Measurements from ENCODE around the gene TNPO1. TPM values are rescaled to one million over a fixed set of nuclear protein-coding genes. Genes with fewer than 3 reads are reported as not detected.

The TNPO1 gene
- total and polyA plus RNA-seq, 2 of the 13 experiments (the other 11 are each of a cell fraction or from before 2014, with no cell fraction given), result 26.7 to 123 TPM

- no peaks in the 10 kb centered on the region for H3K9me3 ChIP-seq (ENCODE audit: low read length)
- H3K4me1 ChIP-seq (ENCODE audit: insufficient read depth, low read length), result peaks cover 32% of the 10 kb centered on the region
- H3K4me2 ChIP-seq (ENCODE audit: low read depth, low read length), result no peak overlapping the region
- no peak overlapping the region for H3K4me3 ChIP-seq (replicated peaks in 1 of 3; ENCODE audit: insufficient read depth in 1 of 3, low read depth in 2 of 3, low read length in 3 of 3)
- no peak for DNase-seq (ENCODE audit: low spot score)
- no peaks in the 10 kb centered on the region for H3K79me2 ChIP-seq (ENCODE audit: insufficient read depth, low read length)
- no peak overlapping the region for H3K27ac ChIP-seq (ENCODE audit: extremely low read length, insufficient read depth, low read length)
- H4K20me1 ChIP-seq (ENCODE audit: insufficient read depth, low read length), result no peaks in the 10 kb centered on the region
- H3K9ac ChIP-seq (ENCODE audit: insufficient read depth, low read depth, low read length), result no peak overlapping the region
- no peak overlapping the region for H2AFZ ChIP-seq (ENCODE audit: low read length)
- WGBS (ENCODE audit: low lambda C conversion rate), result 16% methylated on average over 4 of the region's 4 CpGs
- no peak for ATAC-seq
- BruUV-seq (replicated peaks), result no TSS peak
- ChIA-PET POLR2A (no interaction called here), CTCF (ENCODE audit: low intra/inter-chr PET ratio, low total read pairs) (no interaction called here)
- FAIRE-seq, result no peak
- no peaks in the 10 kb centered on the region for H3K36me3 ChIP-seq (replicated peaks in 1 of 2; ENCODE audit: control insufficient read depth in 1 of 2, insufficient read depth in 2 of 2, low read length in 2 of 2)
- in situ Hi-C loops (cut with HindIII; ENCODE audit: extremely low pct_ligation_motif_present, low pct_unique_long_range_greater_than_20kb) (no loop called here), intact Hi-C loops (cut with micrococcal nuclease; ENCODE audit: unreplicated experiment) (no loop called here)
- no peaks in the 10 kb centered on the region; a peak in 1 of 5 replicates for H3K27me3 ChIP-seq (ENCODE audit: control insufficient read depth in 1 of 2, insufficient read depth in 2 of 2, low read length in 2 of 2)
- peak; percentile 28 to 50 for TF ChIP-seq MAFK (conservative IDR thresholded peaks at IDR 0.05 in 1 of 2, IDR thresholded peaks at IDR 0.05 in 1 of 2; ENCODE audit: low read length in 2 of 2)
- no peak for TF ChIP-seq TCF12 (IDR thresholded peaks at IDR 0.05)
- no peak for TF ChIP-seq TCF12 (CRISPR knock-in tag; IDR thresholded peaks at IDR 0.05)
- TF ChIP-seq MAFF (IDR thresholded peaks at IDR 0.05; ENCODE audit: low read depth, low read length), result peak; percentile 58
Measured at GRCh38 chr5:72940082-72940481, 123.6 kb downstream of the TNPO1 start.

DNA sequence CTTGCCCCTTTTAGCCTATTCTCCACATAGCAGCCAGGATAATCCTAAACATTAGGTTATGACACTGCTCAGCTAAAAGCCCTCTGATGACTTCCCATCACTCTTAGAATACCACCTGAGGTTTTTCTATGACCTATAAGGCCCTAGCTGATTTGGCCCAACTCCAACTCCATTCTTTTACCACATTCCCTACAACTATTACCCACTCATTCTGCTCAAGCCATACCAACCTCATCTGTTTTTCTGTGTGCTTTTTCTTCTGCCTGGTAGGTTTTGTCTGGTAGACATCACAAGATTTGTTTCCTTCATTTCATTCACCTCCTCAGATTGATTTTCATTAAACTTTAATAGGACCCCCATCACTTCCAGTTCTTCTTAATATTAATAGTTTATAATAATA, 126.8 kb downstream of the TNPO1 start:
- H3K27ac ChIP-seq (ENCODE audit: extremely low read length, insufficient read depth, low read length), result no peak overlapping the region
- no peak overlapping the region for H2AFZ ChIP-seq (ENCODE audit: low read length)
- H3K79me2 ChIP-seq (ENCODE audit: insufficient read depth, low read length), result no peaks in the 10 kb centered on the region
- H3K4me2 ChIP-seq (ENCODE audit: low read depth, low read length), result no peak overlapping the region
- H3K9ac ChIP-seq (ENCODE audit: insufficient read depth, low read depth, low read length), result no peak overlapping the region
- ATAC-seq, result no peak
- FAIRE-seq, result no peak
- no peak overlapping the region for H3K4me3 ChIP-seq (replicated peaks in 1 of 3; ENCODE audit: insufficient read depth in 1 of 3, low read depth in 2 of 3, low read length in 3 of 3)
- no peaks in the 10 kb centered on the region for H3K9me3 ChIP-seq (ENCODE audit: low read length)
- intact Hi-C loops (cut with micrococcal nuclease; ENCODE audit: unreplicated experiment), result no loop called here
- in situ Hi-C loops (cut with HindIII; ENCODE audit: extremely low pct_ligation_motif_present, low pct_unique_long_range_greater_than_20kb), result no loop called here
- peaks cover 16% of the 10 kb centered on the region for H3K4me1 ChIP-seq (ENCODE audit: insufficient read depth, low read length)
- ChIA-PET POLR2A (no interaction called here), CTCF (ENCODE audit: low intra/inter-chr PET ratio, low total read pairs) (no interaction called here)
- no peak for DNase-seq (ENCODE audit: low spot score)
- H4K20me1 ChIP-seq (ENCODE audit: insufficient read depth, low read length), result no peaks in the 10 kb centered on the region
- no peaks in the 10 kb centered on the region for H3K27me3 ChIP-seq (ENCODE audit: control insufficient read depth in 1 of 2, insufficient read depth in 2 of 2, low read length in 2 of 2)
- no peaks in the 10 kb centered on the region for H3K36me3 ChIP-seq (replicated peaks in 1 of 2; ENCODE audit: control insufficient read depth in 1 of 2, insufficient read depth in 2 of 2, low read length in 2 of 2)
- no TSS peak for BruUV-seq (replicated peaks)
- no peak for TF ChIP-seq CBX5 (CRISPR knock-in tag; IDR thresholded peaks at IDR 0.05; ENCODE audit: borderline replicate concordance)
- no peak for TF ChIP-seq ONECUT2 (CRISPR knock-in tag; IDR thresholded peaks at IDR 0.05)
- TF ChIP-seq GATAD1 (CRISPR knock-in tag; IDR thresholded peaks at IDR 0.05), result no peak
- no peak for TF ChIP-seq MED8 (CRISPR knock-in tag; IDR thresholded peaks at IDR 0.05; ENCODE audit: insufficient replicate concordance)
- TF ChIP-seq, protein P1, sequence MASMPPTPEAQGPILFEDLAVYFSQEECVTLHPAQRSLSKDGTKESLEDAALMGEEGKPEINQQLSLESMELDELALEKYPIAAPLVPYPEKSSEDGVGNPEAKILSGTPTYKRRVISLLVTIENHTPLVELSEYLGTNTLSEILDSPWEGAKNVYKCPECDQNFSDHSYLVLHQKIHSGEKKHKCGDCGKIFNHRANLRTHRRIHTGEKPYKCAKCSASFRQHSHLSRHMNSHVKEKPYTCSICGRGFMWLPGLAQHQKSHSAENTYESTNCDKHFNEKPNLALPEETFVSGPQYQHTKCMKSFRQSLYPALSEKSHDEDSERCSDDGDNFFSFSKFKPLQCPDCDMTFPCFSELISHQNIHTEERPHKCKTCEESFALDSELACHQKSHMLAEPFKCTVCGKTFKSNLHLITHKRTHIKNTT (CRISPR knock-in tag; IDR thresholded peaks at IDR 0.05), result no peak
- no peak for TF ChIP-seq ZFP41 (CRISPR knock-in tag; IDR thresholded peaks at IDR 0.05; ENCODE audit: borderline replicate concordance)
- no peak for TF ChIP-seq JUNB (CRISPR knock-in tag; IDR thresholded peaks at IDR 0.05; ENCODE audit: borderline replicate concordance)
- TF ChIP-seq ZNF546 (CRISPR knock-in tag; conservative IDR thresholded peaks at IDR 0.05), result no peak
- TF ChIP-seq IRF9 (CRISPR knock-in tag; IDR thresholded peaks at IDR 0.05; ENCODE audit: borderline replicate concordance), result no peak
- TF ChIP-seq, protein P2, sequence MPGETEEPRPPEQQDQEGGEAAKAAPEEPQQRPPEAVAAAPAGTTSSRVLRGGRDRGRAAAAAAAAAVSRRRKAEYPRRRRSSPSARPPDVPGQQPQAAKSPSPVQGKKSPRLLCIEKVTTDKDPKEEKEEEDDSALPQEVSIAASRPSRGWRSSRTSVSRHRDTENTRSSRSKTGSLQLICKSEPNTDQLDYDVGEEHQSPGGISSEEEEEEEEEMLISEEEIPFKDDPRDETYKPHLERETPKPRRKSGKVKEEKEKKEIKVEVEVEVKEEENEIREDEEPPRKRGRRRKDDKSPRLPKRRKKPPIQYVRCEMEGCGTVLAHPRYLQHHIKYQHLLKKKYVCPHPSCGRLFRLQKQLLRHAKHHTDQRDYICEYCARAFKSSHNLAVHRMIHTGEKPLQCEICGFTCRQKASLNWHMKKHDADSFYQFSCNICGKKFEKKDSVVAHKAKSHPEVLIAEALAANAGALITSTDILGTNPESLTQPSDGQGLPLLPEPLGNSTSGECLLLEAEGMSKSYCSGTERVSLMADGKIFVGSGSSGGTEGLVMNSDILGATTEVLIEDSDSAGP (CRISPR knock-in tag; IDR thresholded peaks at IDR 0.05; ENCODE audit: borderline replicate concordance), result no peak
- no peak for TF ChIP-seq ZNF816 (CRISPR knock-in tag; IDR thresholded peaks at IDR 0.05; ENCODE audit: borderline replicate concordance)
- no peak for TF ChIP-seq ZNF101 (CRISPR knock-in tag; IDR thresholded peaks at IDR 0.05; ENCODE audit: borderline replicate concordance, low read depth)
- no peak for TF ChIP-seq ZNF629 (CRISPR knock-in tag; conservative IDR thresholded peaks at IDR 0.05)
